Keratinocyte (primary cell): ENCODE data around the gene WDR26. TPM values are rescaled to one million over a fixed set of nuclear protein-coding genes. Genes with fewer than 3 reads are reported as not detected.

Experiments
- DNase-seq: peaks from one replicate; pipeline ENCODE4 v3.0.0-alpha.2; 2011; ENCODE audit warnings: low read depth, missing footprints, low spot score
- FAIRE-seq: peaks from 2 replicates; lab custom pipeline; 2011; peaks lifted over from hg19 to GRCh38; lab: Jason Lieb, UNC
- H2AFZ ChIP-seq: 2 replicates; pipeline ENCODE4 v1.6.0; 2012; ENCODE audit warnings: low read length, control low read depth, inconsistent platforms; ENCODE audit not compliant: control insufficient read depth
- H3K27ac ChIP-seq: 2 replicates; pipeline ENCODE4 v1.5.1; 2011; ENCODE audit warnings: low read length; ENCODE audit not compliant: control insufficient read depth, insufficient read depth
- H3K27me3 ChIP-seq: 3 replicates; pipeline ENCODE4 v1.6.0; 2011; ENCODE audit warnings: low read length; ENCODE audit not compliant: control insufficient read depth, insufficient read depth; ENCODE audit errors: extremely low read depth
- H3K36me3 ChIP-seq, 2 experiments: 2 replicates in 1 of 2; 3 replicates in 1 of 2; pipeline ENCODE4 v1.5.1; 2011; ENCODE audit warnings: low read length in 2 of 2, mild to moderate bottlenecking in 1 of 2; ENCODE audit not compliant: control insufficient read depth in 2 of 2, insufficient read depth in 2 of 2; ENCODE audit errors: extremely low read depth in 1 of 2
- H3K4me1 ChIP-seq: 3 replicates; pipeline ENCODE4 v1.5.1; 2011; ENCODE audit warnings: low read length; ENCODE audit not compliant: control insufficient read depth, insufficient read depth; ENCODE audit errors: extremely low read depth
- H3K4me2 ChIP-seq: 3 replicates; pipeline ENCODE4 v1.6.0; 2011; ENCODE audit warnings: low read depth, low read length; ENCODE audit not compliant: control insufficient read depth, insufficient read depth; ENCODE audit errors: extremely low read depth
- H3K4me3 ChIP-seq, 3 experiments: fragments of 200-600 bp in 1 of 3; sonication (generic) in 1 of 3; 2 replicates in 2 of 3; 3 replicates in 1 of 3; pipeline ENCODE4 v1.5.1; 2011 to 2016; ENCODE audit warnings: low read length in 3 of 3, mild to moderate bottlenecking in 3 of 3, control low read depth in 2 of 3, inconsistent platforms in 1 of 3, low read depth in 1 of 3, mixed read lengths in 1 of 3, mixed run types in 1 of 3, moderate library complexity in 1 of 3; ENCODE audit not compliant: control insufficient read depth in 2 of 3, insufficient read depth in 2 of 3; ENCODE audit errors: extremely low read depth in 1 of 3
- H3K79me2 ChIP-seq: 2 replicates; pipeline ENCODE4 v1.6.0; 2012; ENCODE audit warnings: low read length; ENCODE audit not compliant: control insufficient read depth, insufficient read depth
- H3K9ac ChIP-seq: 3 replicates; pipeline ENCODE4 v1.6.0; 2011; ENCODE audit warnings: low read length; ENCODE audit not compliant: control insufficient read depth, insufficient read depth; ENCODE audit errors: extremely low read depth
- H3K9me1 ChIP-seq: 3 replicates; pipeline ENCODE4 v1.6.0; 2011; ENCODE audit warnings: low read length; ENCODE audit not compliant: control insufficient read depth, insufficient read depth; ENCODE audit errors: extremely low read depth
- H3K9me3 ChIP-seq: 2 replicates; pipeline ENCODE4 v1.5.1; 2012; ENCODE audit warnings: low read depth, low read length; ENCODE audit not compliant: control insufficient read depth
- H4K20me1 ChIP-seq: 3 replicates; pipeline ENCODE4 v1.6.0; 2011; ENCODE audit warnings: low read length; ENCODE audit not compliant: control insufficient read depth, insufficient read depth; ENCODE audit errors: extremely low read depth
- CTCF ChIP-seq, 3 experiments: IDR thresholded peaks in 1 of 3; conservative IDR thresholded peaks in 1 of 3; optimal IDR thresholded peaks in 1 of 3; 2 replicates in 2 of 3; 3 replicates in 1 of 3; pipeline versions ENCODE3 to v1.5.1; 2011; ENCODE audit warnings: low read length in 3 of 3, mild to moderate bottlenecking in 3 of 3, moderate library complexity in 2 of 3, control low read depth in 1 of 3, inconsistent platforms in 1 of 3; ENCODE audit not compliant: insufficient read depth in 2 of 3; ENCODE audit errors: extremely low read depth in 1 of 3
- EZH2 ChIP-seq: IDR thresholded peaks from one replicate; pipeline ENCODE4 v1.6.1; 2012; ENCODE audit warnings: inconsistent platforms, mild to moderate bottlenecking, low read length, moderate library complexity
- dilution Hi-C: fragments of 300-500 bp; cut with MboI; formaldehyde crosslinking; loops from one replicate; pipeline ENCODE4 v1.7.0; 2020; ENCODE audit warnings: low sequenced_read_pairs; ENCODE audit not compliant: extremely low pct_ligation_motif_present
- polyA plus RNA-seq, 5 experiments: library from polyadenylated mRNA; depleted of rRNA in 3 of 5; stranded (reverse) in 3 of 5; stranded (forward) in 1 of 5; unstranded in 1 of 5; fragments of >200 nt; gene quantifications; 1 replicate in 1 of 5; 2 replicates in 3 of 5; 3 replicates in 1 of 5; pipeline versions ENCODE4 v1.2.1 to v1.2.3, GENCODE V29; 2011 to 2012; ENCODE audit warnings: missing spikeins in 2 of 5, low read depth in 1 of 5, low replicate concordance in 1 of 5

Gene WDR26
- polyA plus RNA-seq, 1 donor (not counting 4 experiments of a cell fraction or from before 2014, with no cell fraction given) = 46.4 TPM

GRCh38 chr1:224405604-224405970 is 29.0 kb downstream of the WDR26 start:
- no peak overlapping the region for H3K4me2 ChIP-seq
- peaks cover 15 to 20% of the 10 kb centered on the region in 2 experiments for H3K36me3 ChIP-seq
- H3K27ac ChIP-seq = no peak overlapping the region
- H3K4me1 ChIP-seq = peaks cover 8% of the 10 kb centered on the region
- no peak overlapping the region for H3K9ac ChIP-seq
- no peaks in the 10 kb centered on the region for H3K9me1 ChIP-seq
- FAIRE-seq (no peak), DNase-seq (no peak)
- H3K4me3 ChIP-seq = no peak overlapping the region
- no peaks in the 10 kb centered on the region for H3K9me3 ChIP-seq
- H3K79me2 ChIP-seq = peaks cover 5% of the 10 kb centered on the region
- TF ChIP-seq CTCF (optimal IDR thresholded peaks at IDR 0.05 in 1 of 3, IDR thresholded peaks at IDR 0.05 in 1 of 3, conservative IDR thresholded peaks at IDR 0.05 in 1 of 3; ENCODE audit: extremely low read depth in 1 of 3, insufficient read depth in 2 of 3, low read length in 3 of 3) (no peak), EZH2 (no peak)
- H3K27me3 ChIP-seq = no peaks in the 10 kb centered on the region
- dilution Hi-C loops = no loop called here
- no peak overlapping the region for H2AFZ ChIP-seq
- no peaks in the 10 kb centered on the region for H4K20me1 ChIP-seq

- no peak for TF ChIP-seq CTCF (optimal IDR thresholded peaks at IDR 0.05 in 1 of 3, IDR thresholded peaks at IDR 0.05 in 1 of 3, conservative IDR thresholded peaks at IDR 0.05 in 1 of 3; ENCODE audit: extremely low read depth in 1 of 3, insufficient read depth in 2 of 3, low read length in 3 of 3)
- no peak for TF ChIP-seq EZH2
- peaks cover 8% of the 10 kb centered on the region for H3K4me1 ChIP-seq
- peaks cover 15 to 20% of the 10 kb centered on the region in 2 experiments for H3K36me3 ChIP-seq
- H3K27ac ChIP-seq = no peak overlapping the region
- H2AFZ ChIP-seq = no peak overlapping the region
- no peak overlapping the region for H3K4me3 ChIP-seq
- H4K20me1 ChIP-seq = no peaks in the 10 kb centered on the region
- H3K27me3 ChIP-seq = no peaks in the 10 kb centered on the region
- dilution Hi-C loops = no loop called here
- no peak for DNase-seq
- no peaks in the 10 kb centered on the region for H3K9me3 ChIP-seq
- no peak overlapping the region for H3K4me2 ChIP-seq
- FAIRE-seq = no peak
- H3K9ac ChIP-seq = no peak overlapping the region
- peaks cover 5% of the 10 kb centered on the region for H3K79me2 ChIP-seq
- no peaks in the 10 kb centered on the region for H3K9me1 ChIP-seq
Measured at GRCh38 chr1:224404916-224405603, 29.5 kb downstream of the WDR26 start.
